Fibroblast of lung (primary cell): Measurements from ENCODE around the gene SYT12. TPM values are rescaled to one million over a fixed set of nuclear protein-coding genes. Genes with fewer than 3 reads are reported as not detected.

Source experiments
- DNase-seq, 2 donors: peaks; one replicate each; pipeline versions ENCODE4 v3.0.0 to v3.0.0-alpha.2; 2010; ENCODE audit warnings: low read depth in 2 of 2
- H2AFZ ChIP-seq: 2 replicates; pipeline ENCODE4 v1.5.1; 2012; ENCODE audit warnings: low read length, control low read depth, inconsistent platforms
- H3K27ac ChIP-seq: 2 replicates; pipeline ENCODE4 v1.5.1; 2011; ENCODE audit warnings: low read length, control low read depth; ENCODE audit not compliant: insufficient read depth
- H3K27me3 ChIP-seq: 2 replicates; pipeline ENCODE4 v1.5.1; 2011; ENCODE audit warnings: mild to moderate bottlenecking, low read length; ENCODE audit not compliant: control insufficient read depth, insufficient read depth
- H3K36me3 ChIP-seq: 2 replicates; pipeline ENCODE4 v1.5.1; 2011; ENCODE audit warnings: low read length; ENCODE audit not compliant: control insufficient read depth, insufficient read depth
- H3K4me1 ChIP-seq: 2 replicates; pipeline ENCODE4 v1.5.1; 2011; ENCODE audit warnings: low read length; ENCODE audit not compliant: control insufficient read depth, insufficient read depth; ENCODE audit errors: extremely low read depth
- H3K4me2 ChIP-seq: 2 replicates; pipeline ENCODE4 v1.5.1; 2011; ENCODE audit warnings: low read length, control low read depth; ENCODE audit not compliant: insufficient read depth; ENCODE audit errors: extremely low read depth
- H3K4me3 ChIP-seq, 4 experiments: fragments of 200-600 bp in 1 of 4; sonication (generic) in 1 of 4; replicated peaks in 1 of 4; 2 replicates each; pipeline ENCODE4 v1.5.1; 2011 to 2016; ENCODE audit warnings: low read length in 4 of 4, low read depth in 3 of 4, mild to moderate bottlenecking in 3 of 4, control low read depth in 2 of 4, inconsistent platforms in 1 of 4, mixed read lengths in 1 of 4; ENCODE audit not compliant: insufficient read depth in 1 of 4; ENCODE audit errors: control extremely low read depth in 1 of 4
- H3K79me2 ChIP-seq: 2 replicates; pipeline ENCODE4 v1.5.1; 2012; ENCODE audit warnings: mild to moderate bottlenecking, low read length, inconsistent platforms; ENCODE audit not compliant: control insufficient read depth, insufficient read depth
- H3K9ac ChIP-seq: 2 replicates; pipeline ENCODE4 v1.5.1; 2011; ENCODE audit warnings: mild to moderate bottlenecking, low read length, control low read depth; ENCODE audit not compliant: insufficient read depth
- H3K9me3 ChIP-seq: 2 replicates; pipeline ENCODE4 v1.5.1; 2012; ENCODE audit warnings: low read depth, low read length; ENCODE audit not compliant: control insufficient read depth, insufficient read depth
- H4K20me1 ChIP-seq: 2 replicates; pipeline ENCODE4 v1.5.1; 2011; ENCODE audit warnings: low read length; ENCODE audit not compliant: control insufficient read depth, insufficient read depth; ENCODE audit errors: extremely low read depth
- CTCF ChIP-seq, 2 donors: IDR thresholded peaks in 1 of 2; conservative IDR thresholded peaks in 1 of 2; 1 replicate in 1 of 2; 2 replicates in 1 of 2; pipeline ENCODE4 v1.5.1; 2011 to 2012; ENCODE audit warnings: low read length in 2 of 2, control low read depth in 1 of 2, inconsistent platforms in 1 of 2, low read depth in 1 of 2, mild to moderate bottlenecking in 1 of 2
- EZH2 ChIP-seq: IDR thresholded peaks from 2 replicates; pipeline ENCODE4 v1.5.1; 2012; ENCODE audit warnings: low read length, control low read depth, mild to moderate bottlenecking; ENCODE audit errors: missing control alignments
- polyA minus RNA-seq: library from RNA; depleted of rRNA, polyadenylated mRNA; stranded (reverse); fragments of >200 nt; gene quantifications from 2 replicates; pipeline ENCODE4 v1.2.3, GENCODE V29; 2011; ENCODE audit warnings: low replicate concordance
- polyA plus RNA-seq, 2 donors: library from polyadenylated mRNA; depleted of rRNA in 1 of 2; stranded (reverse) in 1 of 2; unstranded in 1 of 2; fragments of >200 nt; gene quantifications; 2 replicates each; pipeline ENCODE4 v1.2.1, GENCODE V29; 2011 to 2012; ENCODE audit warnings: missing spikeins in 1 of 2
- total RNA-seq: library from RNA; depleted of rRNA; stranded (reverse); fragments of >200 nt; gene quantifications from 2 replicates; pipeline ENCODE4 v1.2.1, GENCODE V29; 2014

SYT12 gene, protein sequence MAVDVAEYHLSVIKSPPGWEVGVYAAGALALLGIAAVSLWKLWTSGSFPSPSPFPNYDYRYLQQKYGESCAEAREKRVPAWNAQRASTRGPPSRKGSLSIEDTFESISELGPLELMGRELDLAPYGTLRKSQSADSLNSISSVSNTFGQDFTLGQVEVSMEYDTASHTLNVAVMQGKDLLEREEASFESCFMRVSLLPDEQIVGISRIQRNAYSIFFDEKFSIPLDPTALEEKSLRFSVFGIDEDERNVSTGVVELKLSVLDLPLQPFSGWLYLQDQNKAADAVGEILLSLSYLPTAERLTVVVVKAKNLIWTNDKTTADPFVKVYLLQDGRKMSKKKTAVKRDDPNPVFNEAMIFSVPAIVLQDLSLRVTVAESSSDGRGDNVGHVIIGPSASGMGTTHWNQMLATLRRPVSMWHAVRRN
- total RNA-seq (under 0.01 and 0.26 TPM in 2 replicates), polyA plus RNA-seq (0.07 TPM in 1 of 2 replicates, not detected in the other), polyA minus RNA-seq (0.12 and 0.15 TPM in 2 replicates)
- polyA plus RNA-seq (2012): 0.21 TPM in 1 of 2 replicates, not detected in the other

GRCh38 chr11:67022961-67023956, at the start of gene SYT12:
TSS of gene SYT12 (plus strand) at chr11:67023134. CDS start at chr11:67030145, 7,011 bp downstream.
- H4K20me1 ChIP-seq: no peaks in the 10 kb centered on the region
- no peak within 1 kb of the TSS for H3K27ac ChIP-seq
- no peaks in the 10 kb centered on the region for H3K9me3 ChIP-seq
- DNase-seq: peak in 1 of 2 donors; percentile 45
- H3K79me2 ChIP-seq: no peaks in the 10 kb centered on the region
- H3K4me2 ChIP-seq: peak within 1 kb of the TSS; percentile 73
- H3K4me3 ChIP-seq: peak within 1 kb of the TSS in 1 of 4 experiments; percentile 40
- peaks cover 13% of the 10 kb centered on the region for H3K27me3 ChIP-seq
- peak; percentile 76 for TF ChIP-seq EZH2
- TF ChIP-seq CTCF (conservative IDR thresholded peaks at IDR 0.05 in 1 of 2, IDR thresholded peaks at IDR 0.05 in 1 of 2; ENCODE audit: low read depth in 1 of 2, low read length in 2 of 2): no peak
- H3K9ac ChIP-seq: no peak within 1 kb of the TSS
- no peak within 1 kb of the TSS for H2AFZ ChIP-seq
- no peaks in the 10 kb centered on the region for H3K36me3 ChIP-seq
- no peaks in the 10 kb centered on the region for H3K4me1 ChIP-seq

DNA sequence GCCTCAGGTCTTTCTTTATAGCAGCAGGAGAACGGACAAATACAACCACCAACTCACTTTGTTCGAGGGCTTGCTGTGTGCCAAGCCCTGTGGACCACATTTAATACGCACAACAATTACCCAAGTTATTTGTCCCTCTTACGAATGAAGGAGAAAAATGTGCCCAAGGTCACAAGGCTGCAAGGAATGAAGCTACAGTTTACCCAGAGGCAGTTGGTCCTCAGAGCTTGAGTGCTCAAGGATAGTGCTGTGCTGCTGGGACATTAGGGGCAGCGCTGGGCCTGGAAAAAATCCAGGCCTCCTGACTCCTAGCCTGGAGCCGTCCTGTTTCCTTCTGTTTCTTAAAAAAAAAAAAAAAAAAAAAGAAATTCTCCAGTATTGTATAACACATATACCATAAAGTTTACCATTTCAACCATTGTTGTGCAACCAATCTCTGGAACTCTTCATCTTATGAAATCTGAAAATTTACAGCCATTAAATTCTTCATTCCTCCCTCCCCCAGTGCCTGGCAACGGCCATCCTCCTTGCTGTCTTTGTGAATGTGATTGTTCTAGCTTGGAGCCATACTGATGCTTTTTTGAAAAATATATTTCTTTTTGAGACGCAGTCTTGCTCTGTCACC, 48.9 kb upstream of the SYT12 start:
- no peaks in the 10 kb centered on the region for H3K9me3 ChIP-seq
- H3K4me3 ChIP-seq: no peak overlapping the region
- H3K79me2 ChIP-seq: no peaks in the 10 kb centered on the region
- H3K4me1 ChIP-seq: peaks cover 20% of the 10 kb centered on the region
- H3K27ac ChIP-seq: no peak overlapping the region
- H4K20me1 ChIP-seq: no peaks in the 10 kb centered on the region
- no peak overlapping the region for H3K4me2 ChIP-seq
- DNase-seq: peak in 1 of 2 donors; percentile 55
- no peak overlapping the region for H3K9ac ChIP-seq
- no peak overlapping the region for H2AFZ ChIP-seq
- H3K27me3 ChIP-seq: no peaks in the 10 kb centered on the region
- H3K36me3 ChIP-seq: no peaks in the 10 kb centered on the region
- no peak for TF ChIP-seq CTCF (conservative IDR thresholded peaks at IDR 0.05 in 1 of 2, IDR thresholded peaks at IDR 0.05 in 1 of 2; ENCODE audit: low read depth in 1 of 2, low read length in 2 of 2)
- no peak for TF ChIP-seq EZH2
